Naive thymus-derived CD8-positive, alpha-beta T cell (primary cell): ENCODE data around the gene ARHGAP28. TPM values are rescaled to one million over a fixed set of nuclear protein-coding genes. Genes with fewer than 3 reads are reported as not detected.
A peak's percentile ranks its signal among the peaks of the same experiment; 100 is the strongest.

ENCODE experiments used
- ATAC-seq, 2 donors: fragments of 150-1000 bp; cut with Tn5 transposase in 1 of 2; sonication (Bioruptor Pico), chemical (Tn5 transposase) in 1 of 2; 1 replicate in 1 of 2; 2 replicates in 1 of 2; pipeline ENCODE4 v1.10.0; 2021; ENCODE audit warnings: mild to moderate bottlenecking in 2 of 2, moderate library complexity in 2 of 2
- POLR2A ChIA-PET: fragments of 350-600 bp; sonication (Branson Sonifier 250); formaldehyde crosslinking; loops from one replicate; lab custom pipeline; 2021; ENCODE audit warnings: antibody characterized with exemption; lab: Charles Lee
- DNase-seq, 10 donors: peaks; one replicate each; pipeline versions ENCODE4 v3.0.0 to v3.0.0-alpha.2; 2020 to 2022
- H3K27ac Mint-ChIP-seq, 10 donors: one replicate each; pipeline ENCODE4 v1.8.0; 2020 to 2022; ENCODE audit warnings: mild to moderate bottlenecking in 10 of 10, mixed read lengths in 10 of 10, moderate library complexity in 4 of 10, inconsistent platforms in 1 of 10
- H3K27me3 Mint-ChIP-seq, 5 donors: one replicate each; pipeline ENCODE4 v1.8.0; 2021 to 2022; ENCODE audit warnings: mixed read lengths in 5 of 5
- H3K36me3 Mint-ChIP-seq, 3 donors: one replicate each; pipeline ENCODE4 v1.8.0; 2020 to 2022; ENCODE audit warnings: mixed read lengths in 3 of 3, mild to moderate bottlenecking in 2 of 3, inconsistent platforms in 1 of 3
- H3K4me1 Mint-ChIP-seq, 4 donors: one replicate each; pipeline ENCODE4 v1.8.0; 2021 to 2022; ENCODE audit warnings: mixed read lengths in 4 of 4
- H3K4me3 Mint-ChIP-seq, 10 donors: one replicate each; pipeline ENCODE4 v1.8.0; 2020 to 2022; ENCODE audit warnings: mild to moderate bottlenecking in 10 of 10, mixed read lengths in 10 of 10, moderate library complexity in 6 of 10, inconsistent platforms in 1 of 10
- H3K9me3 Mint-ChIP-seq, 9 donors: one replicate each; pipeline ENCODE4 v1.8.0; 2020 to 2022; ENCODE audit warnings: mixed read lengths in 9 of 9, mild to moderate bottlenecking in 3 of 9, inconsistent platforms in 1 of 9, moderate library complexity in 1 of 9
- polyA plus RNA-seq, 3 donors: library from polyadenylated mRNA; unstranded; fragments of 300-500 nt; fragmentation: Illumina TruSeq; gene quantifications; one replicate each; pipeline ENCODE4 v1.2.3, GENCODE V29; 2021
- total RNA-seq, 8 experiments: library from RNA in 2 of 8; stranded (reverse) in 2 of 8; gene quantifications; one replicate each; pipeline ENCODE4 v1.2.3 and lab custom pipeline; 2021 to 2026

The ARHGAP28 gene
- total RNA-seq, result not detected
- polyA plus RNA-seq, result not detected
- total RNA-seq (lab: John Stamatoyannopoulos, UW), result 0 reads per million in 6 experiments

GRCh38 chr18:6729247-6730091 lies at the start of gene ARHGAP28:
Gene ARHGAP28, plus strand, starts transcription at chr18:6729716. Its CDS starts 106 bp downstream, at chr18:6729822.
- Mint-ChIP-seq H3K36me3 (no peaks in the 10 kb centered on the region), H3K27ac (peak within 1 kb of the TSS in 1 of 10 donors; percentile 1), H3K9me3 (peaks cover 0 to 5% (median 0%) of the 10 kb centered on the region in 9 donors), H3K27me3 (peaks cover 13 to 59% (median 22%) of the 10 kb centered on the region in 5 donors), H3K4me1 (peaks cover 3 to 6% (median 4%) of the 10 kb centered on the region in 4 donors), H3K4me3 (peak within 1 kb of the TSS in 7 of 10 donors; percentile 23 to 75 (median 58))
- ATAC-seq (no peak), DNase-seq (no peak)
- POLR2A ChIA-PET, result no interaction called here

- Mint-ChIP-seq H3K4me3 (no peak overlapping the region), H3K27ac (no peak overlapping the region), H3K27me3 (peaks cover 0 to 4% (median 0%) of the 10 kb centered on the region in 5 donors), H3K4me1 (no peaks in the 10 kb centered on the region), H3K36me3 (no peaks in the 10 kb centered on the region), H3K9me3 (peaks cover 0 to 11% (median under 1%) of the 10 kb centered on the region in 9 donors)
- no peak for DNase-seq
- no peak for ATAC-seq
- POLR2A ChIA-PET, result no interaction called here
Measured at GRCh38 chr18:6681331-6681875, 48.1 kb upstream of the ARHGAP28 start.

- Mint-ChIP-seq H3K4me1 (no peaks in the 10 kb centered on the region), H3K27me3 (peaks cover 0 to 4% (median 0%) of the 10 kb centered on the region in 5 donors), H3K27ac (no peak overlapping the region), H3K9me3 (peaks cover 0 to 11% (median 0%) of the 10 kb centered on the region in 9 donors), H3K36me3 (no peaks in the 10 kb centered on the region), H3K4me3 (no peak overlapping the region)
- POLR2A ChIA-PET, result no interaction called here
- ATAC-seq (no peak), DNase-seq (no peak)
Measured at GRCh38 chr18:6682437-6683111, 46.9 kb upstream of the ARHGAP28 start.

GRCh38 chr18:6683112-6683876 lies 46.2 kb upstream of the ARHGAP28 start:
- POLR2A ChIA-PET, result no interaction called here
- peak overlapping the region in 1 of 10 donors; percentile 18 for H3K27ac Mint-ChIP-seq
- no peaks in the 10 kb centered on the region for H3K4me1 Mint-ChIP-seq
- H3K9me3 Mint-ChIP-seq, result peaks cover 0 to 11% (median 0%) of the 10 kb centered on the region in 9 donors
- no peak overlapping the region for H3K4me3 Mint-ChIP-seq
- DNase-seq, result no peak
- no peak for ATAC-seq
- H3K36me3 Mint-ChIP-seq, result no peaks in the 10 kb centered on the region
- H3K27me3 Mint-ChIP-seq, result peaks cover 0 to 4% (median 0%) of the 10 kb centered on the region in 5 donors

- H3K4me3 Mint-ChIP-seq, result no peak overlapping the region
- H3K27ac Mint-ChIP-seq, result no peak overlapping the region
- H3K4me1 Mint-ChIP-seq, result no peaks in the 10 kb centered on the region
- no peak for ATAC-seq
- H3K36me3 Mint-ChIP-seq, result no peaks in the 10 kb centered on the region
- H3K27me3 Mint-ChIP-seq, result peaks cover 0 to 4% (median 0%) of the 10 kb centered on the region in 5 donors
- peaks cover 0 to 13% (median 5%) of the 10 kb centered on the region in 9 donors for H3K9me3 Mint-ChIP-seq
- POLR2A ChIA-PET, result no interaction called here
- DNase-seq, result no peak
Measured at GRCh38 chr18:6687676-6688075, 41.8 kb upstream of the ARHGAP28 start.

- POLR2A ChIA-PET, result no interaction called here
Measured at GRCh38 chr18:6708890-6709289, 20.6 kb upstream of the ARHGAP28 start.

GRCh38 chr18:6711467-6711866 lies 18.0 kb upstream of the ARHGAP28 start:
- POLR2A ChIA-PET, result no interaction called here
- no peak for DNase-seq
- Mint-ChIP-seq H3K36me3 (no peaks in the 10 kb centered on the region), H3K4me3 (no peak overlapping the region), H3K9me3 (peaks cover 0 to 11% (median 4%) of the 10 kb centered on the region in 9 donors), H3K4me1 (no peaks in the 10 kb centered on the region), H3K27me3 (peaks cover 0 to 7% (median 0%) of the 10 kb centered on the region in 5 donors), H3K27ac (no peak overlapping the region)
- no peak for ATAC-seq

More at GRCh38 chr18:6708890-6709289, 20.6 kb upstream of the ARHGAP28 start:
- Mint-ChIP-seq H3K27ac (no peak overlapping the region), H3K27me3 (peaks cover 0 to 2% (median 0%) of the 10 kb centered on the region in 5 donors), H3K36me3 (no peaks in the 10 kb centered on the region), H3K9me3 (peaks cover 0 to 11% (median 3%) of the 10 kb centered on the region in 9 donors), H3K4me1 (no peaks in the 10 kb centered on the region), H3K4me3 (no peak overlapping the region)
- ATAC-seq (no peak), DNase-seq (no peak)

- Mint-ChIP-seq H3K4me3 (no peak overlapping the region), H3K36me3 (no peaks in the 10 kb centered on the region), H3K9me3 (peaks cover 0 to 11% (median 2%) of the 10 kb centered on the region in 9 donors), H3K27ac (no peak overlapping the region), H3K4me1 (no peaks in the 10 kb centered on the region), H3K27me3 (peaks cover 0 to 9% (median 0%) of the 10 kb centered on the region in 5 donors)
- POLR2A ChIA-PET, result no interaction called here
- ATAC-seq (no peak), DNase-seq (no peak)
Measured at GRCh38 chr18:6712401-6712800, 17.1 kb upstream of the ARHGAP28 start.

- no peak overlapping the region for H3K4me3 Mint-ChIP-seq
- DNase-seq, result no peak
- ATAC-seq, result no peak
- H3K27me3 Mint-ChIP-seq, result peaks cover 0 to 11% (median 0%) of the 10 kb centered on the region in 5 donors
- POLR2A ChIA-PET, result no interaction called here
- H3K27ac Mint-ChIP-seq, result no peak overlapping the region
- H3K36me3 Mint-ChIP-seq, result no peaks in the 10 kb centered on the region
- peaks cover 0 to 11% (median 2%) of the 10 kb centered on the region in 9 donors for H3K9me3 Mint-ChIP-seq
- no peaks in the 10 kb centered on the region for H3K4me1 Mint-ChIP-seq
Measured at GRCh38 chr18:6714010-6714409, 15.5 kb upstream of the ARHGAP28 start.

- no peaks in the 10 kb centered on the region for H3K36me3 Mint-ChIP-seq
- no peaks in the 10 kb centered on the region for H3K4me1 Mint-ChIP-seq
- no peak overlapping the region for H3K4me3 Mint-ChIP-seq
- ATAC-seq (no peak), DNase-seq (no peak)
- H3K27me3 Mint-ChIP-seq, result peaks cover 0 to 11% (median 0%) of the 10 kb centered on the region in 5 donors
- POLR2A ChIA-PET, result no interaction called here
- H3K27ac Mint-ChIP-seq, result no peak overlapping the region
- H3K9me3 Mint-ChIP-seq, result peaks cover 0 to 11% (median 2%) of the 10 kb centered on the region in 9 donors
Measured at GRCh38 chr18:6718267-6718666, 11.2 kb upstream of the ARHGAP28 start.

GRCh38 chr18:6719098-6719846 lies 10.2 kb upstream of the ARHGAP28 start:
- Mint-ChIP-seq H3K4me1 (no peaks in the 10 kb centered on the region), H3K9me3 (peaks cover 0 to 11% (median 2%) of the 10 kb centered on the region in 9 donors), H3K27ac (no peak overlapping the region), H3K4me3 (no peak overlapping the region), H3K27me3 (peaks cover 0 to 11% (median 0%) of the 10 kb centered on the region in 5 donors), H3K36me3 (no peaks in the 10 kb centered on the region)
- DNase-seq (no peak), ATAC-seq (no peak)
- POLR2A ChIA-PET, result no interaction called here
